DMS53 treated with DMSO at 0.1 percent for 48 hours (cell line): ENCODE measurements around the gene ABCC6.

ENCODE experiments used
- DNase-seq: peaks from one replicate; lab custom pipeline; 2025; ENCODE audit not compliant: unreplicated experiment; lab: John Stamatoyannopoulos, UW

The ABCC6 gene

GRCh38 chr16:16143931-16144330, 79.4 kb downstream of the ABCC6 start:
- no peak for DNase-seq

- DNase-seq: no peak
Observed at GRCh38 chr16:16143038-16143763, 80.1 kb downstream of the ABCC6 start.

DNA sequence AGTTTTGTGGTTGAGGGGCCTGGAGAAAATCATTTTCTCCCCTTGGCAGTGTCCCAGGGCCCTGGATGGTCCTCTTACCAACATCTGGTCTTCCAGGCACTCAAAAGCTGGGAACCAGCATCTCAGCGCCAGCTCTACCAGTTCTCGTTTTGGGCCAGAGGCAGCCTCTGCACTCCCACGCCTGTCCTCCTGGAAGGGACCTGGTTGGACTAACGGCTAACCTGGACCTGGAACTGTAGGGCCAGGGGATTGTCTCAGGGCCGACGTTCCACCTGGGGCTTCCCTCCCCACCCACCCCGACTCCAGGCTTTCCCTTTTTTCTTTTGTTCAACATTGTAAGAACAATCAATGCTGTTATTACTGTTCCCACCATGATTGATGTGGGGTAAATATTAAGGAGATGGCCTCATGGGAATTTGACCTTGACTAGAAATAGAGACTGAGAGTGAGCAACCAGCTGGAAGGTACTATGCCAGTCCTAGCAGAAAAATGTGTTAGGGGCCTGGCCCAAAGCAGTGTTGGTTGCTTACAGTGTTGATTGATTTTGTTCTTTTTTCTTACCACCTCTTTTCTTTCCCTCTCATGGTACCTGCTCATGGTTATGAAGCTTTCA, 81.4 kb downstream of the ABCC6 start:
- no peak for DNase-seq

DNA sequence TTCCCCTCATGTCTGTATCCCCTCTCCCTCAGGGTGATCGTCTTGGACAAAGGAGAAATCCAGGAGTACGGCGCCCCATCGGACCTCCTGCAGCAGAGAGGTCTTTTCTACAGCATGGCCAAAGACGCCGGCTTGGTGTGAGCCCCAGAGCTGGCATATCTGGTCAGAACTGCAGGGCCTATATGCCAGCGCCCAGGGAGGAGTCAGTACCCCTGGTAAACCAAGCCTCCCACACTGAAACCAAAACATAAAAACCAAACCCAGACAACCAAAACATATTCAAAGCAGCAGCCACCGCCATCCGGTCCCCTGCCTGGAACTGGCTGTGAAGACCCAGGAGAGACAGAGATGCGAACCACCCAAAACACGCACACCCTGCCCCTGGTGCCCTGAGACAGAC, 82.2 kb downstream of the ABCC6 start:
- DNase-seq: no peak

DNA sequence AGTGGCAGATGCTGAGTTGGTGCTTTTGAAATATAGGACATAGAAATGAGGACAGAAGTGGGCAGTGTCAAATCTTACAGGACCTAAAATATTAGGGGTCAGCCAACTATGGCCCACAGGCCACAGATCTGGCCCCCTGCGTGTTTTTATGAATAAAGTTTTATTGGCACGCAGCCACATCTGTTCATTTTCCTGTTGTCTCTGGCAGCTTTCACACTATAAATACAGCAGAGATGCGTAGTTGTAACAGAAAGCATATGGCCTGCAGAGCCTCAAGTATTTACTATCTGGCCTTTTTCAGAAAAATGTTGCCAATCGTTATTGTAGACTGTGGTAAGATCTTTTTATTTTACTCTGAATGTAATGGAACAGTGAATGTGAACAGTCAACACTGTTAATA, 82.8 kb downstream of the ABCC6 start:
- no peak for DNase-seq

GRCh38 chr16:16139806-16140205, 83.5 kb downstream of the ABCC6 start:
- no peak for DNase-seq

DNA sequence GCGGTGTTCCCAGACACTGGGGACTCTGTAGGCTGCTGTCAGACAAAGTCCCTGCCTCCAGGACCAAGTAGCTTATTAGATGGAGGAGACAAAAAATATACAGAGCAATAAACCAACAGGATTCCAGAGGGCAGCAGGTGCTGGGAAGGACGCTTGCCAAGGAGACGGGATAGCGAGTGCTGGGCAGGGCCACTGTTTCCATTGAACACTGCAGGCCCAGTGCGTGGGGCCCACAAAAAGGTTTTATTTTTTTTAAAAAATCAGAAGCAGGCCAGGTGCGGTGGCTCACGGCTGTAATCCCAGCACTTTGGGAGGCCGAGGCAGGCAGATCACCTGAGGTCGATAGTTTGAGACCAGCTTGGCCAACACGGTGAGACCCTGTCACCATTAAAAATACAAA, 84.2 kb downstream of the ABCC6 start:
- no peak for DNase-seq

DNA sequence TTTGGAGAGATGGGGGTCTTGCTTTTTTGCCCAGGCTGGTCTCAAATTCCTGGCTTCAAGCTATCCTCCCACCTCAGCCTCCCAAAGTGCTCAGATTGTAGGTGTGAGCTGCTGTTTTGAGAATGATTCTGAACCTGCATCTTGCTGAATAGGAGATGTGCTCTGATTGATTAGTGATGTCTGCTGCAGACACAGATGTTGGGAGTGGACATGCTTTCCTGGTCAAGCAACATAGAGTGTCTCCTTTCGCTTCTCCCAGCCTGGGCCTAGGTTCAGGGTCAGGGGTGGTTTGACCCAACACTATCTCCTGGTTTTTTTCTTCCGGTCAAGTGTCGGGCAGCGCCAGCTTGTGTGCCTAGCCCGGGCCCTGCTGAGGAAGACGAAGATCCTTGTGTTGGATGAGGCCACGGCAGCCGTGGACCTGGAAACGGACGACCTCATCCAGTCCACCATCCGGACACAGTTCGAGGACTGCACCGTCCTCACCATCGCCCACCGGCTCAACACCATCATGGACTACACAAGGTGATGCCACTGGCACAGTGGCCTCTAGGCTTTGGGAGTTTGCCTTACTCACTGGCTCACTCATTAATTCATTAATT, 85.2 kb downstream of the ABCC6 start:
- DNase-seq: no peak

GRCh38 chr16:16137110-16137509, 86.2 kb downstream of the ABCC6 start:
- no peak for DNase-seq

DNA sequence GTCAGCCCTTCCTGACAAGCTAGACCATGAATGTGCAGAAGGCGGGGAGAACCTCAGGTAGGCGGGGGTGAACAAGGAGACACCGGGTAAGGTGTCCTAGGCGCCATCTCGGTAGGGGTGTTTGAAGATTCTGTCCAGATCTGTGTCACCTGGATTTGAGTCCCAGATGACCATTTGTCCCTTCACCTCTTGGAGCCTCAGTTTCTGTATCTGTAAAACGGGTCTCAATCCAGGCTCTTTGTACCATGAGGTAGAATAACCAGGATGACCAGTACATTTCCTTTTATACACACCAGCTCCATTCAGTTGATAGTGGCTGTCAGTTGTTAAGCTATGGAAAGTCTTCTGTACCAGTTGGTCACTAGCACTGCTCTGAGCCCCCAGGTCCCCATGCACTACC, 86.7 kb downstream of the ABCC6 start:
- no peak for DNase-seq

DNA sequence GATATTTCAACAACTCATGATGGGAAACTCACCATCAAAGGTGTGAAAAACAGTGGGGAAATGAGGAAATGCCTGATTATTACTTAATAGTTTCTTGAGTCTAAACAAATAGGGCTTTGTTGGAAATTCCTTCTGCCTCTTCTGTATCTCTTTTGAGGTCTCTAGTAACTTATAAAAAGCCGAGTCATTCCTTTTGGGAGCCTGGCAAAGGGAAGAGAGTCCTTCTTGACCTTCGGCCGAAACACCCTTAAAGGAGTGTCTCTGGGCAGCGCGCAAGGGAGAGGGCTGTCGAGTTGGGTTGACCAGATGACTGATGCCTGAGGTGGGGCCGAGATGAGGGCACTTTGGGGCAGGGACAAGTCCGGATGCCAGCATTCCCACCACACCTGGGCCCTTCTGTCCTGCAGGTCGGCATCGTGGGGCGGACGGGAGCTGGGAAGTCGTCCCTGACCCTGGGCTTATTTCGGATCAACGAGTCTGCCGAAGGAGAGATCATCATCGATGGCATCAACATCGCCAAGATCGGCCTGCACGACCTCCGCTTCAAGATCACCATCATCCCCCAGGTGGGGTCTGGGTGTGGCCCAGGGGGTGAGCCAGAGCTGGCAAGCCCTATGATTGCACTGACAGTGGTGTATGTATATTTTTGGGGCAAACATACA, 89.2 kb downstream of the ABCC6 start:
- no peak for DNase-seq

GRCh38 chr16:16131659-16132058, 91.6 kb downstream of the ABCC6 start:
- no peak for DNase-seq

- DNase-seq: no peak
Observed at GRCh38 chr16:16131204-16131603, 92.1 kb downstream of the ABCC6 start.

DNA sequence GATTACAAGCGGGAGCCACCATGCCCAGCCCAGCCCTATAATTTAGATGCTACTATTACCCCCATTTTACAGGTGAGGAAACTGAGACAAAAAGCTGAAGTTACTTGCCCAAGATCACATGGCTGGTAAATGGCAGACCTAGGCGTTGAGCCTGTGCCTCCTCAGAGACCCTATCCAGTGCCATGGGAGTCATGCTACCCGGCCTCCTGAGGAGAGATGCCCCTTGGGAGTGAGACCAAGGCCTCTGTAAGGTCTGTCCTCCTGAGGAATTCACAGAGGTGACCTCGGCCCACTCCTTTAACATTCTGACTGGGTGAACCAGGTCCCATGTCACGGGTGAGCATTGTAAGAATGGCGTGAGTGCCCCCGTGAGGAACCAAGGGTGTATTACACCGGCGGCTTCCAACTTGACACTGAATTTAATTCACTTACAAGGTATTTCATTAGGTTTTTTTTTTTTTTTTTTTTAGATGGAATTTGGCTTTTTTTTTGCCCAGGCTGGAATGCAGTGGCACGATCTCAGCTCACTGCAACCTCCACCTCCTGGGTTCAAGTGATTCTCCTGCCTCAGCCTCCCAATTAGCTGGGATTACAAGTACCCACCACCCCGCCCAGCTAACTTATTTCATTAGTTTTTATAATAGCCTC, 95.7 kb downstream of the ABCC6 start:
- peak; percentile 35 for DNase-seq

DNA sequence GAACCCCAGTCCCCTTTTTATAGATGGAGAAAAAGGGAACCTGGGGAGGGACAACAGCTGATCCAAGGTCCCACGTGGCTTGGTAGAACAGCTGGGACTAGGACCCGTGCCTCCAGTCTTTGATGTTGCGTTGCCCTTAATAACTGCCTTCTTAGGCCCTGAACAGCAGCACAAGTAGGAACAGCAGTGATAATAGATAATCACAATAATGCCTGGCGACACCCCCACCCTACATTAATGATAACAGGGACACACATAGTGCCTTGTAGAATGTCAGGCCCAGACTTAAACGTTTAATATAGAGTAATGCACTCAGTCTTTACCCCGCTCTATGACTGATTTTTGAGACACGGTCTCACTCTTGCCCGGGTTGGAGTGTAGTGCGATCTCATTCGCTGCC, 96.4 kb downstream of the ABCC6 start:
- DNase-seq: no peak

- DNase-seq: no peak
Observed at GRCh38 chr16:16124974-16125373, 98.3 kb downstream of the ABCC6 start.

- no peak for DNase-seq
Observed at GRCh38 chr16:16124438-16124837, 98.9 kb downstream of the ABCC6 start.

DNA sequence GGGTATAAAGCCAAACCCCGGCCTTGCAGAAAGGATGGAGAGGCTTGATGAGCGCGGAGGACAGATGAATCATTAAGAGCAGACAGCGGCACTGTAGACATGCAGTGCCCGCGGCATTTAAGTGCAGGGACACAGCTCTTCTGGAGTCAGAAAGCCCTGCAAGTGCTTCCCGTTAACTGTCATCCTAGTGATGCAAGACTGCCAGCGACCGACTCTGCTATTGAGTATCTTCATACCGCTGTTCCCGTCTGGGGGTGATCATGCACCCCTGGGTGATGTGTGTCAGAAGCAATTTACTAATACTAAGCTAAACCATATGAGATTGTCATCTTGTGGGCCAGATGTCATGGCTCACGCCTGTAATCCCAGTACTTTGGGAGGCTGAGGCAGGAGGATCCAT, 101.0 kb downstream of the ABCC6 start:
- no peak for DNase-seq

GRCh38 chr16:16121185-16121727, 102.0 kb downstream of the ABCC6 start:
- DNase-seq: no peak

GRCh38 chr16:16120382-16121184, 102.7 kb downstream of the ABCC6 start:
- DNase-seq: no peak

GRCh38 chr16:16120044-16120381, 103.3 kb downstream of the ABCC6 start:
- DNase-seq: no peak
